Esophagus squamous epithelium (tissue), 5 donors: ENCODE measurements around the gene SULT1B1. TPM values are rescaled to one million over a fixed set of nuclear protein-coding genes. Genes with fewer than 3 reads are reported as not detected.

ENCODE experiments used
- DNase-seq: peaks from one replicate; lab custom pipeline; 2025; lab: John Stamatoyannopoulos, UW
- H3K27ac ChIP-seq, 4 donors: fragments of 200-600 bp; sonication (generic); one replicate each; pipeline ENCODE4 v1.5.1; 2016 to 2019; ENCODE audit warnings: mild to moderate bottlenecking in 1 of 4
- H3K27me3 ChIP-seq, 4 donors: fragments of 200-600 bp; sonication (generic); 1 replicate in 3 of 4; 2 replicates in 1 of 4; pipeline versions ENCODE4 v1.5.1 to v1.6.0; 2017 to 2021; ENCODE audit warnings: antibody characterized with exemption in 1 of 4
- H3K36me3 ChIP-seq, 3 donors: fragments of 200-600 bp; sonication (generic); one replicate each; pipeline ENCODE4 v1.5.1; 2016 to 2019
- H3K4me1 ChIP-seq, 3 donors: fragments of 200-600 bp; sonication (generic); one replicate each; pipeline ENCODE4 v1.5.1; 2017 to 2019
- H3K4me3 ChIP-seq, 4 donors: fragments of 200-600 bp; sonication (generic); 1 replicate in 3 of 4; 2 replicates in 1 of 4; pipeline ENCODE4 v1.5.1; 2016 to 2019; ENCODE audit warnings: mild to moderate bottlenecking in 2 of 4, moderate library complexity in 1 of 4
- H3K9me3 ChIP-seq, 3 donors: fragments of 200-600 bp; sonication (generic); one replicate each; pipeline ENCODE4 v1.5.1; 2016 to 2019
- CTCF ChIP-seq, 6 experiments: fragments of 450-650 bp in 4 of 6; fragments of 200-600 bp in 2 of 6; sonication (generic) in 2 of 6; IDR thresholded peaks; one replicate each; pipeline ENCODE4 v1.5.1; 2016 to 2019; ENCODE audit warnings: antibody characterized with exemption in 6 of 6, mild to moderate bottlenecking in 4 of 6, moderate library complexity in 4 of 6
- POLR2A ChIP-seq, 4 donors: fragments of 450-650 bp; IDR thresholded peaks; one replicate each; pipeline ENCODE4 v1.6.1; 2017; ENCODE audit warnings: antibody characterized with exemption in 4 of 4, mild to moderate bottlenecking in 4 of 4, moderate library complexity in 3 of 4
- WGBS, 2 donors: methylation state at CpG; one replicate each; pipeline ENCODE4 v1.1.5; 2018; 5-methylcytosine and 5-hydroxymethylcytosine counted together
- intact Hi-C: fragments of 100-400 bp; cut with DNase I; formaldehyde crosslinking; loops from one replicate; pipeline ENCODE4 v1.15.0; 2022
- total RNA-seq, 4 donors: library from RNA; depleted of rRNA; stranded (reverse); fragments of >200 nt; gene quantifications; one replicate each; pipeline ENCODE4 v1.1.0, GENCODE V29; 2016
- donor health status: DM: yes; HTN: yes; CAD: no.

The SULT1B1 gene
- total RNA-seq: 1 to 10 TPM in 2 of 4 donors, under 1 TPM in 2; 0.57 to 1.7 (median 1.0) TPM

GRCh38 chr4:69760455-69760854, at the start of gene SULT1B1:
SULT1B1 (minus strand) TSS chr4:69760620; CDS start chr4:69755217, 5,403 bp downstream.
- no peak for TF ChIP-seq CTCF (IDR thresholded peaks at IDR 0.05)
- no peak within 1 kb of the TSS for H3K4me3 ChIP-seq
- 0 to 11% methylated on average over 2 of the region's 2 CpGs for WGBS, 2 donors
- peaks cover 0 to 22% (median 4%) of the 10 kb centered on the region in 3 donors for H3K4me1 ChIP-seq
- DNase-seq: no peak
- intact Hi-C loops: no loop called here
- no peaks in the 10 kb centered on the region for H3K9me3 ChIP-seq
- no peaks in the 10 kb centered on the region for H3K36me3 ChIP-seq
- H3K27me3 ChIP-seq: no peaks in the 10 kb centered on the region
- peak within 1 kb of the TSS in 2 of 4 donors; percentile 21 to 38 for H3K27ac ChIP-seq

GRCh38 chr4:69800599-69800998, 40.2 kb upstream of the SULT1B1 start:
- no peak for TF ChIP-seq POLR2A (IDR thresholded peaks at IDR 0.05)
- no peak for TF ChIP-seq CTCF (IDR thresholded peaks at IDR 0.05)
- H3K27me3 ChIP-seq: no peaks in the 10 kb centered on the region
- intact Hi-C loops: no loop called here
- H3K4me1 ChIP-seq: no peaks in the 10 kb centered on the region
- DNase-seq: no peak
- H3K9me3 ChIP-seq: no peaks in the 10 kb centered on the region
- H3K36me3 ChIP-seq: no peaks in the 10 kb centered on the region
- 87 to 89% methylated on average over 1 of the region's 1 CpG for whole genome bisulfite sequencing, 2 donors
- no peak overlapping the region for H3K4me3 ChIP-seq
- no peak overlapping the region for H3K27ac ChIP-seq

GRCh38 chr4:69799337-69799736, 38.9 kb upstream of the SULT1B1 start:
- H3K4me3 ChIP-seq: no peak overlapping the region
- DNase-seq: no peak
- H3K27ac ChIP-seq: no peak overlapping the region
- TF ChIP-seq CTCF (IDR thresholded peaks at IDR 0.05) (no peak), POLR2A (IDR thresholded peaks at IDR 0.05) (no peak)
- H3K27me3 ChIP-seq: no peaks in the 10 kb centered on the region
- 86% methylated on average over 3 of the region's 3 CpGs; no CpG with 5 or more reads in 1 of the 2 donors for WGBS, 2 donors
- no peaks in the 10 kb centered on the region for H3K4me1 ChIP-seq
- intact Hi-C loops: no loop called here
- H3K9me3 ChIP-seq: no peaks in the 10 kb centered on the region
- no peaks in the 10 kb centered on the region for H3K36me3 ChIP-seq

GRCh38 chr4:69793732-69794131, 33.3 kb upstream of the SULT1B1 start:
- TF ChIP-seq POLR2A (IDR thresholded peaks at IDR 0.05) (no peak), CTCF (IDR thresholded peaks at IDR 0.05) (no peak)
- Histone ChIP-seq H3K4me1 (no peaks in the 10 kb centered on the region), H3K36me3 (no peaks in the 10 kb centered on the region), H3K27me3 (no peaks in the 10 kb centered on the region), H3K4me3 (no peak overlapping the region), H3K27ac (no peak overlapping the region), H3K9me3 (no peaks in the 10 kb centered on the region)
- intact Hi-C loops: no loop called here
- no peak for DNase-seq

GRCh38 chr4:69787879-69788278, 27.5 kb upstream of the SULT1B1 start:
- no peaks in the 10 kb centered on the region for H3K4me1 ChIP-seq
- TF ChIP-seq POLR2A (IDR thresholded peaks at IDR 0.05) (no peak), CTCF (IDR thresholded peaks at IDR 0.05) (no peak)
- no peak for DNase-seq
- H3K4me3 ChIP-seq: no peak overlapping the region
- H3K36me3 ChIP-seq: no peaks in the 10 kb centered on the region
- no peak overlapping the region for H3K27ac ChIP-seq
- H3K27me3 ChIP-seq: no peaks in the 10 kb centered on the region
- intact Hi-C loops: no loop called here
- H3K9me3 ChIP-seq: no peaks in the 10 kb centered on the region
